ENCODE data around the gene PWWP2A. TPM values are rescaled to one million over a fixed set of nuclear protein-coding genes. Genes with fewer than 3 reads are reported as not detected.
"Not testable (repeated sequence)": the region's sequence is repeated elsewhere in the genome, so short reads cannot be mapped to it uniquely, and the experiment has no call there.

Gene PWWP2A
- total RNA-seq = 19.9 TPM

GRCh38 chr5:160119142-160119904 lies at the start of gene PWWP2A:
Gene PWWP2A (minus strand): TSS chr5:160119450. CDS start chr5:160119388, 62 bp downstream.
- DNase-seq (ENCODE audit: low read depth in 2 of 3, low spot score in 2 of 3) = peak; percentile 97 to 100 (median 100)

GRCh38 chr5:160167624-160168165 lies 48.4 kb upstream of the PWWP2A start:
- DNase-seq (ENCODE audit: low read depth in 2 of 3, low spot score in 2 of 3) = no peak

GRCh38 chr5:160166973-160167623 lies 47.8 kb upstream of the PWWP2A start:
- no peak for DNase-seq (ENCODE audit: low read depth in 2 of 3, low spot score in 2 of 3)

GRCh38 chr5:160166069-160166972 lies 47.1 kb upstream of the PWWP2A start:
- DNase-seq (ENCODE audit: low read depth in 2 of 3, low spot score in 2 of 3) = no peak

- peak in 2 of 3 donors; percentile 60 to 74 for DNase-seq (ENCODE audit: low read depth in 2 of 3, low spot score in 2 of 3)
Observed at GRCh38 chr5:160165137-160166068, 46.2 kb upstream of the PWWP2A start.

- no peak for DNase-seq (ENCODE audit: low read depth in 2 of 3, low spot score in 2 of 3)
Observed at GRCh38 chr5:160162910-160163309, 43.7 kb upstream of the PWWP2A start.

GRCh38 chr5:160161626-160162025 lies 42.4 kb upstream of the PWWP2A start:
- DNase-seq (ENCODE audit: low read depth in 2 of 3, low spot score in 2 of 3) = no peak

- not testable (repeated sequence) for DNase-seq (ENCODE audit: low read depth in 2 of 3, low spot score in 2 of 3)
Observed at GRCh38 chr5:160160875-160161274, 41.6 kb upstream of the PWWP2A start.

- no peak for DNase-seq (ENCODE audit: low read depth in 2 of 3, low spot score in 2 of 3)
Observed at GRCh38 chr5:160159991-160160792, 40.9 kb upstream of the PWWP2A start.

GRCh38 chr5:160158087-160158486 lies 38.8 kb upstream of the PWWP2A start:
- DNase-seq (ENCODE audit: low read depth in 2 of 3, low spot score in 2 of 3) = peak in 1 of 3 donors; percentile 13

- DNase-seq (ENCODE audit: low read depth in 2 of 3, low spot score in 2 of 3) = no peak
Observed at GRCh38 chr5:160155017-160155750, 35.9 kb upstream of the PWWP2A start.

GRCh38 chr5:160152901-160153300 lies 33.7 kb upstream of the PWWP2A start:
- DNase-seq (ENCODE audit: low read depth in 2 of 3, low spot score in 2 of 3) = no peak

GRCh38 chr5:160152287-160152686 lies 33.0 kb upstream of the PWWP2A start:
- no peak for DNase-seq (ENCODE audit: low read depth in 2 of 3, low spot score in 2 of 3)

GRCh38 chr5:160151017-160151416 lies 31.8 kb upstream of the PWWP2A start:
- no peak for DNase-seq (ENCODE audit: low read depth in 2 of 3, low spot score in 2 of 3)

GRCh38 chr5:160150381-160150780 lies 31.1 kb upstream of the PWWP2A start:
- DNase-seq (ENCODE audit: low read depth in 2 of 3, low spot score in 2 of 3) = no peak

GRCh38 chr5:160144436-160144835 lies 25.2 kb upstream of the PWWP2A start:
- DNase-seq (ENCODE audit: low read depth in 2 of 3, low spot score in 2 of 3) = not testable (repeated sequence)

GRCh38 chr5:160134332-160134731 lies 15.1 kb upstream of the PWWP2A start:
- DNase-seq (ENCODE audit: low read depth in 2 of 3, low spot score in 2 of 3) = no peak

- DNase-seq (ENCODE audit: low read depth in 2 of 3, low spot score in 2 of 3) = no peak
Observed at GRCh38 chr5:160133918-160134304, 14.7 kb upstream of the PWWP2A start.
